ENCODE results near the gene CYLD. TPM values are rescaled to one million over a fixed set of nuclear protein-coding genes. Genes with fewer than 3 reads are reported as not detected.

The CYLD gene
- total RNA-seq, 5 donors from 2014 or later (not counting 1 experiment from before 2014, with no cell fraction given), result 243 to 380 (median 294) TPM

DNA sequence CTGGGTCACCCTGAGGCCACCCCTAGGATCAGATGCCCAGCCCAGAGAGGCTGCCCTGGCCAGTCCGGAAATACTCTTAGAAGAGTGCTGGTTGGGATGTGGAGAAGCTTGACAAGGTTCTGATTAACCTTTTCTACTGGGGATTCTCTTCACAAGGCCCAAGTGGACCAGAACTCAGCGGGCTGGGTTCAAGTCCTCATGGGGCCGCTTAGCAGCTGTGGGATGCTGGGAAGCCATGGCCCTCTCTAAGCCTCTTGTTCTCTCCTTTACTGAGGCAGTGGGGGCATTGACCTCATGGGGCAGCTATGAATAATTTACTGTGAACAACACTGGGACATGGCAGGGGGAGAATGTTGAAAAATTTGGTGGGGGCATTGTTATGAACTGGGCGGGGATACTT lies 92.8 kb downstream of the CYLD start:
- Histone ChIP-seq H3K36me3 (ENCODE audit: control insufficient read depth in 2 of 2, extremely low read depth in 1 of 2, insufficient read depth in 1 of 2, low read length in 1 of 2) (no peaks in the 10 kb centered on the region), H3K4me3 (ENCODE audit: control insufficient read depth in 1 of 2, extremely low read depth in 1 of 2, low read length in 1 of 2) (no peak overlapping the region), H3K27ac (ENCODE audit: low read length) (no peak overlapping the region), H3K27me3 (replicated peaks in 1 of 2; ENCODE audit: control insufficient read depth in 2 of 2, extremely low read depth in 1 of 2, insufficient read depth in 2 of 2, low read length in 1 of 2) (peaks cover 0 to 24% of the 10 kb centered on the region in 2 experiments), H3K4me1 (ENCODE audit: control insufficient read depth in 1 of 2, extremely low read depth in 1 of 2, insufficient read depth in 2 of 2, low read length in 2 of 2) (no peaks in the 10 kb centered on the region), H3K9me3 (no peaks in the 10 kb centered on the region)
- Mint-ChIP-seq H3K9me3 (peaks cover 0 to 6% (median 3%) of the 10 kb centered on the region in 3 donors), H3K4me3 (no peak overlapping the region), H3K27me3 (peaks cover 8 to 12% of the 10 kb centered on the region in 2 donors), H3K36me3 (no peaks in the 10 kb centered on the region), H3K4me1 (no peaks in the 10 kb centered on the region), H3K27ac (no peak overlapping the region)
- CTCF ChIA-PET, result no interaction called here
- DNase-seq, result no peak
- POLR2A ChIA-PET, result no interaction called here
- 81% methylated on average over 3 of the region's 4 CpGs for WGBS (ENCODE audit: insufficient coverage)
- no peak for ATAC-seq (replicated peaks in 1 of 4)

DNA sequence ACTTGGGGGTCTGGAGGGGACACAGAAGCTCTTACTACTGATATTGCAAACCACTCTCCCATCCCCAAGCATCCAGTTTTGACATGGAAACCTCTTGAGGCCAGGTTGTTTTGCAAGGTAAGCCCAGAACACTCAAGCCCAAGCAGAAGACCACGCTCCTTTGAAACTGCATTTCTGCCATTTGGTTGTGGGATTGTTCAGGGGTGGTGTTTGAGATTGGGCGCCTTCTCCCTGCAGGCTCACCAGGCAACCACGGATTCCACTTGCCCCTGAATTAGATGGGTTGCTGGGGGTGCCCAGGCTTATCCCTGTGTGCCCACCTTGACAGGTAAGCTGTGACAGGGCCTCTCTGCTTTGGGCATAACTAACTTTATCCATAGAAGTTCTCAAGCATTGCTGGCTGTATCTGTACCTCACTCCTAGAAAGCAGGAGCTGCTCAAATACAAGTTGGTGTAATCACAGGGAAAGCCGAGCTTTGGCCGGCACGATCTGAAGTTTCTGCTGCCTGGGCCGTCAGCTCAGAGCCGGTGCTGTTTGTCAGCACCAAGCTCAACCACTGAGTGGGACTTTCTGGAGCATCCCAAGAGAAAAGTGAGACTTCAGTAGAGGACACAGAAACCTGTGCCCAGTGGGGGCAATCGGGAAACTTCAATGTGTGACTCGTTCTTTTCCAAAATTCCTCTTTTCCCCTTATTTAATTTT lies 93.6 kb downstream of the CYLD start:
- POLR2A ChIA-PET, result no interaction called here
- Mint-ChIP-seq H3K4me1 (peaks cover 3 to 4% (median 3%) of the 10 kb centered on the region in 3 donors), H3K27ac (no peak overlapping the region), H3K36me3 (no peaks in the 10 kb centered on the region), H3K27me3 (peaks cover 6 to 12% of the 10 kb centered on the region in 2 donors), H3K4me3 (no peak overlapping the region), H3K9me3 (peaks cover 0 to 5% (median 3%) of the 10 kb centered on the region in 3 donors)
- Histone ChIP-seq H3K36me3 (ENCODE audit: control insufficient read depth in 2 of 2, extremely low read depth in 1 of 2, insufficient read depth in 1 of 2, low read length in 1 of 2) (no peaks in the 10 kb centered on the region), H3K9me3 (no peaks in the 10 kb centered on the region), H3K27ac (ENCODE audit: low read length) (no peak overlapping the region), H3K4me3 (ENCODE audit: control insufficient read depth in 1 of 2, extremely low read depth in 1 of 2, low read length in 1 of 2) (no peak overlapping the region), H3K4me1 (ENCODE audit: control insufficient read depth in 1 of 2, extremely low read depth in 1 of 2, insufficient read depth in 2 of 2, low read length in 2 of 2) (no peaks in the 10 kb centered on the region), H3K27me3 (replicated peaks in 1 of 2; ENCODE audit: control insufficient read depth in 2 of 2, extremely low read depth in 1 of 2, insufficient read depth in 2 of 2, low read length in 1 of 2) (peaks cover 0 to 29% of the 10 kb centered on the region in 2 experiments)
- DNase-seq (no peak), ATAC-seq (replicated peaks in 1 of 4) (no peak)
- CTCF ChIA-PET, result no interaction called here
- WGBS (ENCODE audit: insufficient coverage), result 92% methylated on average over 7 of the region's 10 CpGs

DNA sequence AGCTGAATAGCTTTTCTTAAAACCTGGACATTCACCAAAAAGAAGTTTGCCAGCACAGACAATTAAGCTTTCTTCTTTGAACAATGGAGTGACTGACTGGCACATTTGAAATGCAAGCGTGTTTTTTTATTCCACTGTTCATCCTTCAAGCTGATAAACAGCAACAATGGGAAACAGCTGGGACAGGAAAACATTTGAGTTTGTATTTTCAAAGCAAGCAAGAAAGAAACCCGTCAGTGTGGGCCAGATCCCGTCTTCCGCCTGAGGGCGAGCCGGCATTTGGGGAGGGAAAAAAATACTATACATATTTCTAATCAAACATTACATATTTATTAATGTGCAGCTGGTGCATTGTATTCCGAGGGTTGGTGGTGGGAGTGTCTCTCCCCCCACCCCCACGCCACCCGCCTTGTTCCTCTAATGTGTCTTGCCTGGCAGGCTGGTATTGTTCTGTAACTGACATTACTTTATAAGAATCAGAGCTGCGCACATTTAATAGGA lies 94.3 kb downstream of the CYLD start:
- DNase-seq (no peak), ATAC-seq (replicated peaks in 1 of 4) (no peak)
- Histone ChIP-seq H3K4me1 (ENCODE audit: control insufficient read depth in 1 of 2, extremely low read depth in 1 of 2, insufficient read depth in 2 of 2, low read length in 2 of 2) (peaks cover 2 to 6% of the 10 kb centered on the region in 2 experiments), H3K36me3 (ENCODE audit: control insufficient read depth in 2 of 2, extremely low read depth in 1 of 2, insufficient read depth in 1 of 2, low read length in 1 of 2) (no peaks in the 10 kb centered on the region), H3K27ac (ENCODE audit: low read length) (no peak overlapping the region), H3K27me3 (replicated peaks in 1 of 2; ENCODE audit: control insufficient read depth in 2 of 2, extremely low read depth in 1 of 2, insufficient read depth in 2 of 2, low read length in 1 of 2) (peaks cover 0 to 34% of the 10 kb centered on the region in 2 experiments), H3K4me3 (ENCODE audit: control insufficient read depth in 1 of 2, extremely low read depth in 1 of 2, low read length in 1 of 2) (no peak overlapping the region), H3K9me3 (no peaks in the 10 kb centered on the region)
- no peak overlapping the region for H3K4me3 Mint-ChIP-seq
- no peak overlapping the region for H3K27ac Mint-ChIP-seq
- ChIA-PET POLR2A (interaction anchor here in 1 of 2 donors (0.7 kb wide), 1 partner anchor 151 kb away, joined by 10 read pairs; no protein-coding TSS in a partner anchor), CTCF (no interaction called here)
- H3K27me3 Mint-ChIP-seq, result peaks cover 6 to 12% of the 10 kb centered on the region in 2 donors
- 100% methylated on average over 1 of the region's 10 CpGs for WGBS (ENCODE audit: insufficient coverage)
- no peaks in the 10 kb centered on the region for H3K36me3 Mint-ChIP-seq
- peaks cover 10 to 11% (median 10%) of the 10 kb centered on the region in 3 donors for H3K4me1 Mint-ChIP-seq
- peaks cover 0 to 5% (median 3%) of the 10 kb centered on the region in 3 donors for H3K9me3 Mint-ChIP-seq

DNA sequence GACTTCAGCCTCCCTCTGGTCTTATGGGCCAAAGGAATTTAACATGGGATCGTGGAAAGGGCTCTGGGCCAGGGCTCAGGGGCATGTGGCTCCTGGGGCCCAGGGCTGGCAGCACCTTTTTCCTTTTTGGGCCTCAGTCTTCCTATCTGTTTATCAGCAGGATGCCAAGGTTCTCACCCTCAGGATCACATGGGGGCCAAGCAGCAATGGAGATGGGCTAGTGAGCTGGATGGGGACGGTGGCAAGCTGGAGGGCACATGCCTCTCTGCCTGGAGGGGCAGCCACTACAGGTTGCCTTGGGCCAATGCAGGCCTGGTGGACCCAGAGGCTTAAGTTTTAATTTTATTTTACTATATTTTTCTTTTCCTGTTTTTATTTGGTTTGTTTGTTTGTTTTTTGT lies 95.4 kb downstream of the CYLD start:
- ChIA-PET CTCF (interaction anchor here in 1 of 2 donors (0.6 kb wide), 1 partner anchor 11 kb away, joined by 4 read pairs; no protein-coding TSS in a partner anchor), POLR2A (interaction anchor here in 1 of 2 donors (0.6 kb wide), 1 partner anchor 1543 kb away, joined by 11 read pairs; no protein-coding TSS in a partner anchor)
- ATAC-seq (replicated peaks in 1 of 4) (no peak), DNase-seq (no peak)
- H3K4me1 Mint-ChIP-seq, result peaks cover 15 to 21% (median 17%) of the 10 kb centered on the region in 3 donors
- H3K27me3 Mint-ChIP-seq, result peaks cover 6 to 14% of the 10 kb centered on the region in 2 donors
- Histone ChIP-seq H3K27me3 (replicated peaks in 1 of 2; ENCODE audit: control insufficient read depth in 2 of 2, extremely low read depth in 1 of 2, insufficient read depth in 2 of 2, low read length in 1 of 2) (peaks cover 0 to 44% of the 10 kb centered on the region in 2 experiments), H3K27ac (ENCODE audit: low read length) (no peak overlapping the region), H3K9me3 (no peaks in the 10 kb centered on the region), H3K4me3 (ENCODE audit: control insufficient read depth in 1 of 2, extremely low read depth in 1 of 2, low read length in 1 of 2) (no peak overlapping the region), H3K36me3 (ENCODE audit: control insufficient read depth in 2 of 2, extremely low read depth in 1 of 2, insufficient read depth in 1 of 2, low read length in 1 of 2) (no peaks in the 10 kb centered on the region), H3K4me1 (ENCODE audit: control insufficient read depth in 1 of 2, extremely low read depth in 1 of 2, insufficient read depth in 2 of 2, low read length in 2 of 2) (peaks cover 2 to 11% of the 10 kb centered on the region in 2 experiments)
- no peak overlapping the region for H3K27ac Mint-ChIP-seq
- WGBS (ENCODE audit: insufficient coverage), result 89% methylated on average over 1 of the region's 2 CpGs
- H3K4me3 Mint-ChIP-seq, result no peak overlapping the region
- no peaks in the 10 kb centered on the region for H3K36me3 Mint-ChIP-seq
- peaks cover 0 to 5% (median 3%) of the 10 kb centered on the region in 3 donors for H3K9me3 Mint-ChIP-seq

DNA sequence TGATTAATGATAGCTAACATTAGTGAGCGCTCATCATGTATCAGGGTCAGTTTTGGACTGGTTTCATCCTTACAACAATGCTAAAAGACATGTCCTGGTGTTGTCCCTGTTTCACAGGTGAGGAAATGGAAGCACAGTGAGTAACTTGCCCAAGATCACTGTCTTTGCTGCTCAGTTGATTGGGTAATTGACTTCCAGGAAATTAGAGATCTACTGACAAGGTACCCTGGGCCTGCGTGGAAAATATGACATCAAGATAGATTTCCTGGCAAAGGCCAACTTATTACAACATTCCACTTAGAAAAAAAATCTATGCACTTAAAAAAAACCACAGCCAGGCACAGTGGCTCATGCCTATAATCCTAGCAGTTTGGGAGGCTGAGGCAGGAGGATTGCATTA lies 96.3 kb downstream of the CYLD start:
- H3K27ac ChIP-seq (ENCODE audit: low read length), result no peak overlapping the region
- H3K4me3 Mint-ChIP-seq, result no peak overlapping the region

DNA sequence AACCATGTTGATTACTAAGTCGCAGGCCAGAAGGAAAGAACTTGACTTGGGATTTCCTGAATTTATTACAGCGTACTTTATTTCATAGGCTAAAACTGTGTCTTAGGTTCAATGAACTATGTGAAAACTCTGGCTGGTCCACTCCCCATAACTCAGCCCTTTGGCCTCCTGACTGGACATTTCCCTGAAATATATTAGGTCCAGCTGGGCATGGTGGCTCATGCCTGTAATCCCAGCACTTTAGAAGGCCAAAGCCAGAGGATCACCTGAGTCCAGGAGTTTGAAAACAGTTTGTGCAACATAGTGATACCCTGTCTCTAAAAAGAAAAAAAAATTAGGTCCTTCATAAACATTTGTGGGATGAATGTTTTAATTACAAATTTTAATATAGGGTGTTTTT lies 97.0 kb downstream of the CYLD start:
- Mint-ChIP-seq H3K9me3 (no peaks in the 10 kb centered on the region), H3K36me3 (no peaks in the 10 kb centered on the region), H3K4me3 (no peak overlapping the region), H3K4me1 (peaks cover 17 to 27% (median 19%) of the 10 kb centered on the region in 3 donors), H3K27me3 (peaks cover 6 to 14% of the 10 kb centered on the region in 2 donors), H3K27ac (no peak overlapping the region)
- POLR2A ChIA-PET, result no interaction called here
- DNase-seq (no peak), ATAC-seq (replicated peaks in 1 of 4) (no peak)
- Histone ChIP-seq H3K27ac (ENCODE audit: low read length) (no peak overlapping the region), H3K4me1 (ENCODE audit: control insufficient read depth in 1 of 2, extremely low read depth in 1 of 2, insufficient read depth in 2 of 2, low read length in 2 of 2) (peaks cover 2 to 11% of the 10 kb centered on the region in 2 experiments), H3K36me3 (ENCODE audit: control insufficient read depth in 2 of 2, extremely low read depth in 1 of 2, insufficient read depth in 1 of 2, low read length in 1 of 2) (no peaks in the 10 kb centered on the region), H3K27me3 (replicated peaks in 1 of 2; ENCODE audit: control insufficient read depth in 2 of 2, extremely low read depth in 1 of 2, insufficient read depth in 2 of 2, low read length in 1 of 2) (peaks cover 0 to 44% of the 10 kb centered on the region in 2 experiments), H3K9me3 (no peaks in the 10 kb centered on the region), H3K4me3 (ENCODE audit: control insufficient read depth in 1 of 2, extremely low read depth in 1 of 2, low read length in 1 of 2) (no peak overlapping the region)
- 100% methylated on average over 1 of the region's 2 CpGs for WGBS (ENCODE audit: insufficient coverage)
- CTCF ChIA-PET, result no interaction called here

More for the DNA sequence above, 96.3 kb downstream of the CYLD start:
- peaks cover 17 to 27% (median 19%) of the 10 kb centered on the region in 3 donors for H3K4me1 Mint-ChIP-seq
- Histone ChIP-seq H3K27me3 (replicated peaks in 1 of 2; ENCODE audit: control insufficient read depth in 2 of 2, extremely low read depth in 1 of 2, insufficient read depth in 2 of 2, low read length in 1 of 2) (peaks cover 0 to 44% of the 10 kb centered on the region in 2 experiments), H3K9me3 (no peaks in the 10 kb centered on the region), H3K36me3 (ENCODE audit: control insufficient read depth in 2 of 2, extremely low read depth in 1 of 2, insufficient read depth in 1 of 2, low read length in 1 of 2) (no peaks in the 10 kb centered on the region), H3K4me3 (ENCODE audit: control insufficient read depth in 1 of 2, extremely low read depth in 1 of 2, low read length in 1 of 2) (no peak overlapping the region), H3K4me1 (ENCODE audit: control insufficient read depth in 1 of 2, extremely low read depth in 1 of 2, insufficient read depth in 2 of 2, low read length in 2 of 2) (peaks cover 2 to 11% of the 10 kb centered on the region in 2 experiments)
- ATAC-seq (replicated peaks in 1 of 4) (no peak), DNase-seq (no peak)
- CTCF ChIA-PET, result no interaction called here
- no peak overlapping the region for H3K27ac Mint-ChIP-seq
- WGBS (ENCODE audit: insufficient coverage), result no CpG with 5 or more reads among the region's 2 CpGs
- peaks cover 0 to 2% (median 2%) of the 10 kb centered on the region in 3 donors for H3K9me3 Mint-ChIP-seq
- no peaks in the 10 kb centered on the region for H3K36me3 Mint-ChIP-seq
- peaks cover 6 to 14% of the 10 kb centered on the region in 2 donors for H3K27me3 Mint-ChIP-seq
- POLR2A ChIA-PET, result no interaction called here

All from T-cell (primary cell).